Esophagus squamous epithelium (tissue), 5 donors: Measurements from ENCODE around the gene TBC1D7. TPM values are rescaled to one million over a fixed set of nuclear protein-coding genes. Genes with fewer than 3 reads are reported as not detected.

Experiments
- DNase-seq: peaks from one replicate; lab custom pipeline; 2025; lab: John Stamatoyannopoulos, UW
- H3K27ac ChIP-seq, 4 donors: fragments of 200-600 bp; sonication (generic); one replicate each; pipeline ENCODE4 v1.5.1; 2016 to 2019; ENCODE audit warnings: mild to moderate bottlenecking in 1 of 4
- H3K27me3 ChIP-seq, 4 donors: fragments of 200-600 bp; sonication (generic); 1 replicate in 3 of 4; 2 replicates in 1 of 4; pipeline versions ENCODE4 v1.5.1 to v1.6.0; 2017 to 2021; ENCODE audit warnings: antibody characterized with exemption in 1 of 4
- H3K36me3 ChIP-seq, 3 donors: fragments of 200-600 bp; sonication (generic); one replicate each; pipeline ENCODE4 v1.5.1; 2016 to 2019
- H3K4me1 ChIP-seq, 3 donors: fragments of 200-600 bp; sonication (generic); one replicate each; pipeline ENCODE4 v1.5.1; 2017 to 2019
- H3K4me3 ChIP-seq, 4 donors: fragments of 200-600 bp; sonication (generic); 1 replicate in 3 of 4; 2 replicates in 1 of 4; pipeline ENCODE4 v1.5.1; 2016 to 2019; ENCODE audit warnings: mild to moderate bottlenecking in 2 of 4, moderate library complexity in 1 of 4
- H3K9me3 ChIP-seq, 3 donors: fragments of 200-600 bp; sonication (generic); one replicate each; pipeline ENCODE4 v1.5.1; 2016 to 2019
- POLR2A ChIP-seq, 4 donors: fragments of 450-650 bp; IDR thresholded peaks; one replicate each; pipeline ENCODE4 v1.6.1; 2017; ENCODE audit warnings: antibody characterized with exemption in 4 of 4, mild to moderate bottlenecking in 4 of 4, moderate library complexity in 3 of 4
- WGBS, 2 donors: methylation state at CpG; one replicate each; pipeline ENCODE4 v1.1.5; 2018; 5-methylcytosine and 5-hydroxymethylcytosine counted together
- intact Hi-C: fragments of 100-400 bp; cut with DNase I; formaldehyde crosslinking; loops from one replicate; pipeline ENCODE4 v1.15.0; 2022
- total RNA-seq, 4 donors: library from RNA; depleted of rRNA; stranded (reverse); fragments of >200 nt; gene quantifications; one replicate each; pipeline ENCODE4 v1.1.0, GENCODE V29; 2016
- TF ChIP-seq, protein P1 (sequence below), 6 experiments: fragments of 450-650 bp in 4 of 6; fragments of 200-600 bp in 2 of 6; sonication (generic) in 2 of 6; IDR thresholded peaks; one replicate each; pipeline ENCODE4 v1.5.1; 2016 to 2019; ENCODE audit warnings: antibody characterized with exemption in 6 of 6, mild to moderate bottlenecking in 4 of 6, moderate library complexity in 4 of 6
- donor health status: DM: yes; HTN: yes; CAD: no.

The TBC1D7 gene
- total RNA-seq, 4 donors from 2014 or later, result 8.2 to 13.5 (median 12.6) TPM

DNA sequence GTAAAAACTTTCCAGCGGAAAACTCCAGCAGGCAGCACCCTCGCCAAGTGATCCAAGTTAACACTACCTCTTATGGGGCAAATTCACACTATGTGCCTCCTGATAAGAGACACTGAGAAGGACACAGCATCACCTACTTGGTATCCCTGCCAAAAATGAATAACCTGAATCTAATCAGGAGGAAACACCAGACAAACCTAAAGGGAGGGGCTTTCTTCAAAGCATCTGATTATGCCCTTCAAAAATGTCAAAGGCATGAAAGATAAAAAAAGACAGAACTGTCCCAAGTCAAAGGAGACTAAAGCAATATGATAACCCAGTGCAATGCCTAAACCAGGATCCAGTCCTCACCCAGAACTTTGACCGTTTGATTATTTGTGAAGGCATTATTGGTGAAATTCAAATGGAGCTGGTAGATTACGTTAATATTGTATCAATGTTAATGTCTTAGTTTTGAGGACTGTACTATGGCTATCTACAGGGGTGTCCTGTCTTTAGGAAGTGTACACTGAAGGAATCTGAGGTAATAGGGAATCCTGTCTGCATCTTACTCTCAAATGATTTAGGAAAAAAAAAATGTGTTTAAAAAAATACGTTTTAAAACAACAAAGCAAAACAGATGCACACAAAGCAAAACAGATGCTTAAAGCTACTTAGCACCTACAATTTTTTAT is 8.3 kb downstream of the TBC1D7 start:
- TF ChIP-seq, protein P1, sequence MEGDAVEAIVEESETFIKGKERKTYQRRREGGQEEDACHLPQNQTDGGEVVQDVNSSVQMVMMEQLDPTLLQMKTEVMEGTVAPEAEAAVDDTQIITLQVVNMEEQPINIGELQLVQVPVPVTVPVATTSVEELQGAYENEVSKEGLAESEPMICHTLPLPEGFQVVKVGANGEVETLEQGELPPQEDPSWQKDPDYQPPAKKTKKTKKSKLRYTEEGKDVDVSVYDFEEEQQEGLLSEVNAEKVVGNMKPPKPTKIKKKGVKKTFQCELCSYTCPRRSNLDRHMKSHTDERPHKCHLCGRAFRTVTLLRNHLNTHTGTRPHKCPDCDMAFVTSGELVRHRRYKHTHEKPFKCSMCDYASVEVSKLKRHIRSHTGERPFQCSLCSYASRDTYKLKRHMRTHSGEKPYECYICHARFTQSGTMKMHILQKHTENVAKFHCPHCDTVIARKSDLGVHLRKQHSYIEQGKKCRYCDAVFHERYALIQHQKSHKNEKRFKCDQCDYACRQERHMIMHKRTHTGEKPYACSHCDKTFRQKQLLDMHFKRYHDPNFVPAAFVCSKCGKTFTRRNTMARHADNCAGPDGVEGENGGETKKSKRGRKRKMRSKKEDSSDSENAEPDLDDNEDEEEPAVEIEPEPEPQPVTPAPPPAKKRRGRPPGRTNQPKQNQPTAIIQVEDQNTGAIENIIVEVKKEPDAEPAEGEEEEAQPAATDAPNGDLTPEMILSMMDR (IDR thresholded peaks at IDR 0.05), result no peak
- no peak for TF ChIP-seq POLR2A (IDR thresholded peaks at IDR 0.05)
- Histone ChIP-seq H3K4me1 (no peaks in the 10 kb centered on the region), H3K27ac (no peak overlapping the region), H3K27me3 (no peaks in the 10 kb centered on the region), H3K9me3 (no peaks in the 10 kb centered on the region), H3K4me3 (no peak overlapping the region), H3K36me3 (peaks cover 5 to 100% (median 29%) of the 10 kb centered on the region in 3 donors)
- intact Hi-C loops, result no loop called here
- no peak for DNase-seq
- 91 to 93% methylated on average over 5 of the region's 5 CpGs for WGBS, 2 donors

DNA sequence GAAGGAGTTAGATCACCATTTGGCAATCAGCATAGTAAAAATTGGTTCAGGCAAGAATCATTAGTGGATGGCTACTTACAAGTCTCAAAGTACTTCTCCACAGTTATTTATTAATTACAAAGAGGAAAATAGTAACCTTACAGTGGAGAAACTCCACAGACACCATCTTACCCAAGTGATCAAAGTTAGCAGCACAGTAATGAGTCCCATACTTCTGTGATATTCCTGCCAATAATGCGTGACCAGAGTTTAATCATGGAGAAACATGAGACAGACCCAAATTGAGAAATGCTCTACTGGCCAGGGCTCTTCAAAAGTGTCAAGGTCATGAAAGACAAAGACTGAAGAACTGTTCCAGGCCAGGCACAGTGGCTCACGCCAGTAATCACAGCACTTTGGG is 9.5 kb downstream of the TBC1D7 start:
- DNase-seq, result no peak
- Histone ChIP-seq H3K36me3 (peaks cover 5 to 100% (median 27%) of the 10 kb centered on the region in 3 donors), H3K27ac (no peak overlapping the region), H3K27me3 (no peaks in the 10 kb centered on the region), H3K4me3 (no peak overlapping the region), H3K4me1 (no peaks in the 10 kb centered on the region), H3K9me3 (no peaks in the 10 kb centered on the region)
- no peak for TF ChIP-seq POLR2A (IDR thresholded peaks at IDR 0.05)
- TF ChIP-seq, protein P1 (IDR thresholded peaks at IDR 0.05), result no peak
- 89% methylated on average over 2 of the region's 2 CpGs for WGBS, 2 donors
- intact Hi-C loops, result no loop called here

DNA sequence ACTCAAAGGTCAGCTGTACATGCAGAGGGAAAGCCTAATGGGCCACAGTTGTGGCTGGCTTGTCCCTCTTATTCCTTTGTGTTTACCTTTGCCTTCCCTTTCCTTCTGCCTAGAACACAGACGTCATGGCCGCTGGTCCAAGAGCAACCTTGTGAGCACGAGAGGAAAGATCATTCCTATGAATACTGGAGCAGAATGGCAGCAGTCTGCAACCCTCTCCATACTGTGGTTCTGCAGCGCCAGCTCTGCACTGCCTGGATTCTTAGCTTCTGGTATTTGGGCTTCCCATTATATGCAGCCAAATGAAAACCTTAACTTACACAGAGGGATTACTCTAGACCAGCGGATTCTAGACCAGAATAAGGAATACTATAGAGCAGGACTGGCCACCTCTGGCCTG is 12.4 kb downstream of the TBC1D7 start:
- no peak overlapping the region for H3K4me3 ChIP-seq
- DNase-seq, result no peak
- TF ChIP-seq, protein P1 (IDR thresholded peaks at IDR 0.05), result no peak
- no peak for TF ChIP-seq POLR2A (IDR thresholded peaks at IDR 0.05)
- no peaks in the 10 kb centered on the region for H3K27me3 ChIP-seq
- 90 to 93% methylated on average over 5 of the region's 5 CpGs for WGBS, 2 donors
- no peaks in the 10 kb centered on the region for H3K4me1 ChIP-seq
- H3K36me3 ChIP-seq, result peaks cover 5 to 100% (median 23%) of the 10 kb centered on the region in 3 donors
- intact Hi-C loops, result no loop called here
- H3K27ac ChIP-seq, result no peak overlapping the region
- H3K9me3 ChIP-seq, result no peaks in the 10 kb centered on the region

DNA sequence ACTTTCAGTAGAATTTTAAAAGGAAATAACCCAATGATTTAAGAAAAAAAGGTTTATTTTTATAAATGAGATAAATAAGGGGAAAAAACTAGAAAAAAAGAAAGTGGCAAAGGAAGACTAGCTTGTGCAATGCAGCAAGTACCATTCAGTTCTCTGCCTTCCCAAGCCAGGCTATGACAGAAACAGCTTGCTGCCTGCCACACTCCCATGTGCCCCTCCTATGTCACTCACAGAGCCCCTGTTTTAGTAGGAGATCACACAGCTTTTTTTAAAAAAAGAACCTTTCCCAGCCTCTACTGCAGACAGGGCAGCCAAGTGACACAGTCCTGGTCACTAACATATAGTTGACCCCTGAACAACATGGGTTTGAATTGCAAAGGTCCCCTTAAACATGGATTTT is 13.5 kb downstream of the TBC1D7 start:
- intact Hi-C loops, result no loop called here
- peaks cover 5 to 100% (median 20%) of the 10 kb centered on the region in 3 donors for H3K36me3 ChIP-seq

DNA sequence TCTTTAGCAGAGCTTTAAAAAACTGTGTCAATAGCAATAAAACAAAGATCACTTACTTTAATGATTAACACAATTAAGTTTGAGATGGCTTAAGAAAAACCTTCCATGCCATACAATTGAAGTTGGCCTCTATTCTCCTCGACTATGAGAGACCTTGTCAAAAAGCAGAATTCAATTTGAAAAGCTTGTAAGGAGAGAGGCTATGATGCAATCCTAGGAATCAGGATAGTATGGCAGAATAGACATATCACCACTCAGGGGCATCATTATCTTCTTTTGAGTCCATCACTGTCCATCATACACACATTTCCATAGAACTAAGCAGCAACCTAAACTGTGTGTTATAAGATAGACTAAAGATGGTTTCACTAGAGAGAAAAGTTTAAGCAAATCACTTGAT is 17.2 kb downstream of the TBC1D7 start:
- no peak for TF ChIP-seq POLR2A (IDR thresholded peaks at IDR 0.05)
- TF ChIP-seq, protein P1 (IDR thresholded peaks at IDR 0.05), result no peak
- intact Hi-C loops, result no loop called here
- Histone ChIP-seq H3K4me3 (no peak overlapping the region), H3K9me3 (no peaks in the 10 kb centered on the region), H3K27ac (no peak overlapping the region), H3K36me3 (peaks cover 4 to 81% (median 5%) of the 10 kb centered on the region in 3 donors), H3K27me3 (no peaks in the 10 kb centered on the region), H3K4me1 (peaks cover 0 to 13% (median 5%) of the 10 kb centered on the region in 3 donors)
- no peak for DNase-seq
- 23 to 88% methylated on average over 1 of the region's 1 CpG for WGBS, 2 donors

More for the DNA sequence above, 13.5 kb downstream of the TBC1D7 start:
- DNase-seq, result no peak
- TF ChIP-seq, protein P1 (IDR thresholded peaks at IDR 0.05), result no peak
- TF ChIP-seq POLR2A (IDR thresholded peaks at IDR 0.05), result no peak
- Histone ChIP-seq H3K4me1 (no peaks in the 10 kb centered on the region), H3K27ac (no peak overlapping the region), H3K27me3 (no peaks in the 10 kb centered on the region), H3K4me3 (no peak overlapping the region), H3K9me3 (no peaks in the 10 kb centered on the region)
